Stimulated activated CD4-positive, alpha-beta T cell treated with anti-CD3 and anti-CD28 coated beads, TNF-alpha, amount 100 ng/mL, for 4 hours (primary cell): ENCODE measurements around the gene TADA3.
A peak's percentile ranks its signal among the peaks of the same experiment; 100 is the strongest.
"Not testable (repeated sequence)": the region's sequence is repeated elsewhere in the genome, so short reads cannot be mapped to it uniquely, and the experiment has no call there.

Experiments used
- DNase-seq, 3 experiments: peaks; one replicate each; pipeline ENCODE4 v3.0.0-alpha.2; 2020; ENCODE audit warnings: low read depth in 3 of 3

TADA3 gene

GRCh38 chr3:9783954-9784353, 8.3 kb downstream of the TADA3 start:
- no peak for DNase-seq

DNA sequence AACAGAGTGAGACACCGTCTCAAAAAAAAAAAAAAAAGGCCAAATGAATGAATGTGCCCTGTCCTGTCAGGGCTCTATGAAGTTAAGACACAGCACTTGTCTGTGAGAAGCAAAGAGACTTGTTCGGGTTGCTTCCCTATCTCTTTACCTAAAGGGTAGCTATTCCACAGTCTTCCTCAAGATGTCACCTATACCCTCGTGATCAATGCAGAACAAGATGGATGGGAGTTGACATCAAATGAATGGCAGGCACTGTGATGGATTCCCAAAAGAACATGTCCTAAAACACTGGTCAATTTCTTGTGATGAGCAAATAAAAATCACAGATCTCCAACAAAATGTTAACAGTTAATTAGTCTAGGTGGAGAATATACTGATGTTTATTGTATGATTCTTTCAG, 9.5 kb downstream of the TADA3 start:
- DNase-seq, result no peak

- no peak for DNase-seq
These were observed 10.2 kb downstream of the TADA3 start for GRCh38 chr3:9781978-9782603.

GRCh38 chr3:9781551-9781950, 10.7 kb downstream of the TADA3 start:
- DNase-seq, result no peak

DNA sequence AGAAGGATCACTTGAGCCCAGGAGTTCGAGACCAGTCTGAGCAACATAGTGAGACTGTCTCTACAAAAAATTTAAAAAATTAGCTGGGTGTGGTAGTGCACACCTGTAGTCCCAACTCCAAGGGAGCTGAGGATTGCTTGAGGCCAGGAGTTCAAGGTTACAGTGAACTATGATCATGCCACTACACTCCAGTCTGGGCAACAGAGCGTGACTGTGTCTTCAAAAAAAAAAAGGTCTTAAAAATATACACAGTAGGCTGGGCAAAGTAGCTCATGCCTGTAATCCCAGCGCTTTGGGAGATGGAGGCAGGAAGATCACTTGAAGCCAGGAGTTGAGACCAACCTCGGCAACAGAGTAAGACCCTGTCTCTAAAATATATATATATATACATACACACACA, 11.4 kb downstream of the TADA3 start:
- no peak for DNase-seq

GRCh38 chr3:9780458-9780812, 11.8 kb downstream of the TADA3 start:
- DNase-seq, result no peak

- no peak for DNase-seq
These were observed 12.4 kb downstream of the TADA3 start for GRCh38 chr3:9779721-9780457.

DNA sequence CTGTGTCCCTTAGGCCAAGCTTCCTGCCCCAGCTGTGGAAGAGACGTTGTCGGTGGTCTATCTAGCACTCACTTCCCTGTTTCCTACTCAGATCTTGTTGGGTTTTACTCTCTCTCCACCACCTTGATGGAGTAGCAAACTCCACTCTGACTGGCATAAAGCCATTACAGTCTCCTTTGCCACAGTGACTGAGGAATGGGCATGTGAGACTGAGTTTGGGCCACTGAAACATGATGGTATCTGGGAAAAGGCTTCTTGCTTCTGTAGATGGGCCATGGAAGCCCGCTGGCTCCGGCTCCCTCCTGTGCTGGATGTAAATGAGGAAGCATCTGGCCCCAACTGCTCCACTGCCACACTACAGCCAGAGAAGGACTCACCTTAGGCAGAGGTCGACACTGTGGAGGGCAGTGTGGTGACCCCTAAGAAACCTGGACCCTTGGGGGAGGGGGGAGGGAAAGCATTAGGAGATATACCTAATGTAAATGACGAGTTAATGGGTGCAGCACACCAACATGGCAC, 13.1 kb downstream of the TADA3 start:
- DNase-seq, result no peak

GRCh38 chr3:9778143-9779074, 13.9 kb downstream of the TADA3 start:
- DNase-seq, result peak in 2 of 3 experiments; percentile 28 to 36

- no peak for DNase-seq
These were observed 14.6 kb downstream of the TADA3 start for GRCh38 chr3:9777694-9778021.

DNA sequence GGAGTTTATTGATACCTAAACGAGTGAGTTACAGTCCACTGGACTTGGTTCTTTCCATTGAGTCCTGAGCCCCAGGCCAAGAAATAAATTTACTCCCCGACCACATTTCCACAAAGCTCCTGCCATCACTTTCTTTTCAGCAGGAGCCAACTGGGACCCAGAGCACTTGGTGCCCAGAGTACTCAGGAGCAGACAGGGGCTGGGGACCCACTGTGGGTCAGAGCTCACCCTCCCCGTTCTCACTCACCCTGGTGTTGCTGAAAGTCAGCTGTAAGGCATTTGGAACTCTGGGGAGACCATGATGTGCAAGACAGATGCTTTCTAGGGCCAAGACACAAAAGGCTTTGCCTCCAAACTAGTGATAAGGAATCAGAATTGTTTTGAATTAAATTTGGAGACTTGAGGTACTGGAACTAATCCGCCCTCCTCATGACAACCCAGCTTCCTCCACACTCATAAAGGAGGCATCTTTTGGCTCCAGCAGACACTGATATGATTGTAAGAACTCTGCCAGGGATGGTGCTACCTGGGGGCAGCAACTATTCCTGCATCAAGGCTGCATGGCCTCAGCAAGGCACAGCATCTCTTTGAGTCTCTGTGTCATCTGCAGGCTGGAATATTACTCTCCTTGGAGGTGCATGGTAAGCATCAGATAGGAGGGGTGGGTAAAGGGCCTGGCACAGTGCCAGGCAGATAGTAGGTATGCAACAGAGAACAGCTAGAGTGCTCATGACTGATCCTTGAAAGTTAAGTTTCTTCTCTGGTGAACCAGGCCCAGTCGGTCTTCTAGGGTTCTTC, 15.2 kb downstream of the TADA3 start:
- DNase-seq, result no peak

DNA sequence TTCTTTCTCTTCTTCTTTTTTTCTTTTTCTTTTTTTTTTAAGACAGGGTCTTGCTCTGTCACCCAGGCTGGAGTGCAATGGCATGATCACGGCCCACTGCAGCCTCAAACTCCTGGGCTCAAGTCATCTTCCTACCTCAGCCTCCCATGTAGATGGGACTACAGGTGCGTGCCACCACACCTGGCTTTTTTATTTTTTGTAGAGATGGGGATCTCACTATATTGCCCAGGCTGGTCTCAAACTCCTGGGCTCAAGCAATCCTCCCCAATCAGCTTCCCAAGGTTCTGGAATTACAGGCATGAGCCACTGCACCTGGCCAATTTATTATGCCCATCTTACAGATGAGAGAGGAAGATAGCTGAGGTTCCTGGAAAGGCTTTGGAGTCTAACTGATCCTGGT, 21.3 kb downstream of the TADA3 start:
- not testable (repeated sequence) for DNase-seq

- no peak for DNase-seq
These were observed 21.9 kb downstream of the TADA3 start for GRCh38 chr3:9770276-9770812.

- DNase-seq, result peak; percentile 36 to 54 (median 40)
These were observed 22.6 kb downstream of the TADA3 start, which contains the start of gene CAMK1 for GRCh38 chr3:9769426-9770275. Gene CAMK1, minus strand, starts transcription at chr3:9769947. Its CDS starts 2,198 bp downstream, at chr3:9767749.

DNA sequence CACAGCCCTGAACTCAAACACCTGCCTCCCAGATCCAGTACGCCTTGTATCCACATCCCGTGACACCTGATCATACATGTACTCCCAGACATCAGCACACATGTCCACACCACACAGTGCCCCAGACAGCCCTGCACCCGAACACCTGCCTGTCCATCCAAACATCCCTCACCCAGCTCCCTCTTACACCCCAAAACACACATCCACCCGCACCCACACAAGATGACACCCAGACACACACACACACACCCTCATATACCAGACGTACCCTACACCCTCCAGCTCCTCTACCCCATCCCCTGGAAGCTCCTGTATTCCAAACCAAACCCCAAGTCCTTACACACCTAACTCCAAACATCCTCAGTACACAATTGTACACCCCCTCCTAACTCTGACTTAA, 23.3 kb downstream of the TADA3 start:
- no peak for DNase-seq

DNA sequence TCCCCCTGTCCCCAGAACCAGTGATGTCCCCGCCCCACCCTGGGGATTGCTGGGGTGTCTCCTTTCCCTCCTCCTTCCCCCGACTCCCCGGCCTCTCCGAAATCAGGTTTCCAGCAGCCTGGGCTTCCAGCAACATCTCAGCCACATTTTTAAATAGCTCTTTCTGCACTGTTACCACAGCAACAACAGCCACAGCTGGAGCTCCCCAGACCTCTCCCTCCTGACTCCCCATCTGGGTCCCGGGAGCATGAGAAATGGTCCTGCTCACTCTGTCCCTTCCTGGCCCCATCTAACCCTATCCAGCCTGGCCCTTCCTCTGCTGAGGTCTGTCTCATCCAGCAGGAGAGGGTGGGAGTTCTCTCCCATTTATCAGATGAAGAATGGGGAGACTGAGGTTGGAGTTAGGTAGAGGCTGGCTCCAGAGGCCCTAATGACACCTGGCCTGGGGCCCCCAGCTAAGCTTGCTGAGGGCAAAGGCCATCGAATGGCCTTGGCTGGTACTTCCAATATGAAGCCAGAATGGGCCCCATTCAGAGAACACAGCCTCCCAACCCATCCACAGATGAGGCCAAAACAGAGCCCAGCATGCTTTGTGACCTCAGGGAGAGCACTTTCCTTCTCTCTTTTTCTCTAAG, 24.0 kb downstream of the TADA3 start:
- no peak for DNase-seq

DNA sequence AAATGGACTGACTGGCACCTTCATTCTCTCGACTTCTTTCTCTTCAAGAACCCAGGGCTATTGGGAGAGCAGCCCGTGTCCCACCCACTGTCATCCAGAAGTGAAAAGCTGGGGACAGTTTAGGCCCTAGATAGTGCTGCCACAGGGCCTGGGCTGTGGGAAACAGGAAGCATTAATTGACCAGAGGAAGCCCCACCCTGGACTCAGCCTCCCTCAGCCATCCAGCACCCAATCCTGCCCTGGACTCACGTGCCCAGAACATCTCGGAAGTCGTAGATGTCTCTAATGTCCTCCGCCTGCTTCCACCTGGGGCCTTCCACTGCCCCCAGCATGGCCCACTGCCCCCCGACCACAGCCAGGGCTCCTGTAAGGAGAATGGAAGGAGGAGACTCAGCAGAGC, 24.9 kb downstream of the TADA3 start:
- no peak for DNase-seq

DNA sequence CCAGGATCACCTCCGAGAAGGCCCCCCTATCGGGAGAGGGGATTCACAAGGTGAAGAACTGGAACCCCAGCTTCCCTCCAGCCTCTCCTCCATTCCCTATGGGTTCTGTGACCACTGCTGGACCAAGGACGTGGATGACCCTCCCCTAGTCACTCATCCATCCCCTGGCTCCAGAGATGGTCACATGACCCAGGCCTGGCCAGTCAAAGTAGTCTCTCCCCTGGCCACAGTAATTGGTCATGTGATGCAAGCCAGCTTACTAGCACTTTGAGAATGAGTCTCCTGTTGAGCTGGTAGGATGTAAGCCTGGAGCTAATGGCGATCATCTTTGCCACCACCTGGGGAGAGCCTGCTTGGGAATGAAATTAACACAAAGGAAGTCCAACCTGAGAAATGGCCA, 26.4 kb downstream of the TADA3 start:
- no peak for DNase-seq

- no peak for DNase-seq
These were observed 29.4 kb downstream of the TADA3 start for GRCh38 chr3:9762871-9763270.

DNA sequence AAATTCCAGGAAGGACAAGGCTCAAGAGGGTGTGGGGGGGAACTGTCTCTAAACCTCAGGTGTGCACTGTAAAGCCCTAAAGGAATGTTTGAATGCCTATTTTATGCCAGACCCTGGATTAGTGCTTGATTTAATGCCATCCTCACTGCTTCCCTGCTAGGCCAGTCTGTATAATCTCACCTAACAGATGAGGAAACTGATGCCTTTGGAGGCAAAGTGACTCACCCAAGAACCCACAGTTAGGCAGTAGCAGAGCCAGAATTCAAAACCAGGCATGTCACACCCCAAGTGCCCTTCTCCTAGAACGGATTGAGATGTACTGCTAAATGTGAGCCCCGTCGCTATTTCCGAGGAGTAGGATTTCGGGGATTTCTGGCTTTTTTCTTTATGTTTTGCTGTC, 30.4 kb downstream of the TADA3 start:
- no peak for DNase-seq
